Measurements from ENCODE around the gene ADAM11. TPM values are rescaled to one million over a fixed set of nuclear protein-coding genes. Genes with fewer than 3 reads are reported as not detected.

Gene ADAM11
- total and polyA plus RNA-seq, 2 of the 8 experiments (the other 6 are each of a cell fraction or from before 2014, with no cell fraction given), result 2.3 to 2.9 TPM

DNA sequence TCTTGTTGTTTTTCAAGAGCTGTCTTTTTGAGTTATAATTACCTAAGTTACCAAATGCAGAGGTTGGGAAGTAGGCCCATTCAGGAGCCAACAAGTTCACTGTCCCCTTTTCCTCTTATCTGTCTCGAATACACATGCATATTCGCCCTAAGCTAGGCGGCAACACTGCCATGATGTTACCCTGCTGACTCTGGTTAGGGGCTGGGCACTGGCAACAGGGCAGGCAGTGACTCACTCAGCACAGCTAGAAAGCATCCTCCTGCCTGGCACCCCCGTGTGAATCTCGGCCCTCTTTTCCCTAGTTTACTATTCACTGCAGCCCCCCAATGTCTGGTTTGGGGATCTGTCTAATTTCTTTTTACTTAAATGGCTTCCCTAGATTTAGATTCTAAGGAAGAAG, 36.5 kb upstream of the ADAM11 start (continued):
- TF ChIP-seq, protein P1, sequence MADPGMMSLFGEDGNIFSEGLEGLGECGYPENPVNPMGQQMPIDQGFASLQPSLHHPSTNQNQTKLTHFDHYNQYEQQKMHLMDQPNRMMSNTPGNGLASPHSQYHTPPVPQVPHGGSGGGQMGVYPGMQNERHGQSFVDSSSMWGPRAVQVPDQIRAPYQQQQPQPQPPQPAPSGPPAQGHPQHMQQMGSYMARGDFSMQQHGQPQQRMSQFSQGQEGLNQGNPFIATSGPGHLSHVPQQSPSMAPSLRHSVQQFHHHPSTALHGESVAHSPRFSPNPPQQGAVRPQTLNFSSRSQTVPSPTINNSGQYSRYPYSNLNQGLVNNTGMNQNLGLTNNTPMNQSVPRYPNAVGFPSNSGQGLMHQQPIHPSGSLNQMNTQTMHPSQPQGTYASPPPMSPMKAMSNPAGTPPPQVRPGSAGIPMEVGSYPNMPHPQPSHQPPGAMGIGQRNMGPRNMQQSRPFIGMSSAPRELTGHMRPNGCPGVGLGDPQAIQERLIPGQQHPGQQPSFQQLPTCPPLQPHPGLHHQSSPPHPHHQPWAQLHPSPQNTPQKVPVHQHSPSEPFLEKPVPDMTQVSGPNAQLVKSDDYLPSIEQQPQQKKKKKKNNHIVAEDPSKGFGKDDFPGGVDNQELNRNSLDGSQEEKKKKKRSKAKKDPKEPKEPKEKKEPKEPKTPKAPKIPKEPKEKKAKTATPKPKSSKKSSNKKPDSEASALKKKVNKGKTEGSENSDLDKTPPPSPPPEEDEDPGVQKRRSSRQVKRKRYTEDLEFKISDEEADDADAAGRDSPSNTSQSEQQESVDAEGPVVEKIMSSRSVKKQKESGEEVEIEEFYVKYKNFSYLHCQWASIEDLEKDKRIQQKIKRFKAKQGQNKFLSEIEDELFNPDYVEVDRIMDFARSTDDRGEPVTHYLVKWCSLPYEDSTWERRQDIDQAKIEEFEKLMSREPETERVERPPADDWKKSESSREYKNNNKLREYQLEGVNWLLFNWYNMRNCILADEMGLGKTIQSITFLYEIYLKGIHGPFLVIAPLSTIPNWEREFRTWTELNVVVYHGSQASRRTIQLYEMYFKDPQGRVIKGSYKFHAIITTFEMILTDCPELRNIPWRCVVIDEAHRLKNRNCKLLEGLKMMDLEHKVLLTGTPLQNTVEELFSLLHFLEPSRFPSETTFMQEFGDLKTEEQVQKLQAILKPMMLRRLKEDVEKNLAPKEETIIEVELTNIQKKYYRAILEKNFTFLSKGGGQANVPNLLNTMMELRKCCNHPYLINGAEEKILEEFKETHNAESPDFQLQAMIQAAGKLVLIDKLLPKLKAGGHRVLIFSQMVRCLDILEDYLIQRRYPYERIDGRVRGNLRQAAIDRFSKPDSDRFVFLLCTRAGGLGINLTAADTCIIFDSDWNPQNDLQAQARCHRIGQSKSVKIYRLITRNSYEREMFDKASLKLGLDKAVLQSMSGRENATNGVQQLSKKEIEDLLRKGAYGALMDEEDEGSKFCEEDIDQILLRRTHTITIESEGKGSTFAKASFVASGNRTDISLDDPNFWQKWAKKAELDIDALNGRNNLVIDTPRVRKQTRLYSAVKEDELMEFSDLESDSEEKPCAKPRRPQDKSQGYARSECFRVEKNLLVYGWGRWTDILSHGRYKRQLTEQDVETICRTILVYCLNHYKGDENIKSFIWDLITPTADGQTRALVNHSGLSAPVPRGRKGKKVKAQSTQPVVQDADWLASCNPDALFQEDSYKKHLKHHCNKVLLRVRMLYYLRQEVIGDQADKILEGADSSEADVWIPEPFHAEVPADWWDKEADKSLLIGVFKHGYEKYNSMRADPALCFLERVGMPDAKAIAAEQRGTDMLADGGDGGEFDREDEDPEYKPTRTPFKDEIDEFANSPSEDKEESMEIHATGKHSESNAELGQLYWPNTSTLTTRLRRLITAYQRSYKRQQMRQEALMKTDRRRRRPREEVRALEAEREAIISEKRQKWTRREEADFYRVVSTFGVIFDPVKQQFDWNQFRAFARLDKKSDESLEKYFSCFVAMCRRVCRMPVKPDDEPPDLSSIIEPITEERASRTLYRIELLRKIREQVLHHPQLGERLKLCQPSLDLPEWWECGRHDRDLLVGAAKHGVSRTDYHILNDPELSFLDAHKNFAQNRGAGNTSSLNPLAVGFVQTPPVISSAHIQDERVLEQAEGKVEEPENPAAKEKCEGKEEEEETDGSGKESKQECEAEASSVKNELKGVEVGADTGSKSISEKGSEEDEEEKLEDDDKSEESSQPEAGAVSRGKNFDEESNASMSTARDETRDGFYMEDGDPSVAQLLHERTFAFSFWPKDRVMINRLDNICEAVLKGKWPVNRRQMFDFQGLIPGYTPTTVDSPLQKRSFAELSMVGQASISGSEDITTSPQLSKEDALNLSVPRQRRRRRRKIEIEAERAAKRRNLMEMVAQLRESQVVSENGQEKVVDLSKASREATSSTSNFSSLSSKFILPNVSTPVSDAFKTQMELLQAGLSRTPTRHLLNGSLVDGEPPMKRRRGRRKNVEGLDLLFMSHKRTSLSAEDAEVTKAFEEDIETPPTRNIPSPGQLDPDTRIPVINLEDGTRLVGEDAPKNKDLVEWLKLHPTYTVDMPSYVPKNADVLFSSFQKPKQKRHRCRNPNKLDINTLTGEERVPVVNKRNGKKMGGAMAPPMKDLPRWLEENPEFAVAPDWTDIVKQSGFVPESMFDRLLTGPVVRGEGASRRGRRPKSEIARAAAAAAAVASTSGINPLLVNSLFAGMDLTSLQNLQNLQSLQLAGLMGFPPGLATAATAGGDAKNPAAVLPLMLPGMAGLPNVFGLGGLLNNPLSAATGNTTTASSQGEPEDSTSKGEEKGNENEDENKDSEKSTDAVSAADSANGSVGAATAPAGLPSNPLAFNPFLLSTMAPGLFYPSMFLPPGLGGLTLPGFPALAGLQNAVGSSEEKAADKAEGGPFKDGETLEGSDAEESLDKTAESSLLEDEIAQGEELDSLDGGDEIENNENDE (IDR thresholded peaks at IDR 0.05; ENCODE audit: insufficient replicate concordance, low read length), result no peak
- TF ChIP-seq SAP30 (IDR thresholded peaks at IDR 0.05; ENCODE audit: insufficient read depth, insufficient replicate concordance, low read length) (no peak), TCF12 (IDR thresholded peaks at IDR 0.05; ENCODE audit: low read depth, low read length) (no peak), KDM1A (IDR thresholded peaks at IDR 0.05; ENCODE audit: borderline replicate concordance, low read length) (no peak), GTF2F1 (IDR thresholded peaks at IDR 0.05; ENCODE audit: borderline replicate concordance, low read depth, low read length) (no peak), HDAC2 (IDR thresholded peaks at IDR 0.05; ENCODE audit: borderline replicate concordance in 1 of 2, low read depth in 2 of 2, low read length in 2 of 2) (no peak), FOSL1 (IDR thresholded peaks at IDR 0.05; ENCODE audit: insufficient read depth, low read depth, low read length) (no peak), SIX5 (IDR thresholded peaks at IDR 0.05; ENCODE audit: low read depth, low read length) (no peak), POLR2AphosphoS5 (IDR thresholded peaks at IDR 0.05; ENCODE audit: low read depth, low read length) (no peak), GABPA (IDR thresholded peaks at IDR 0.05; ENCODE audit: borderline replicate concordance, insufficient read depth, low read length) (no peak), SUZ12 (IDR thresholded peaks at IDR 0.05; ENCODE audit: low read length) (no peak)

Measured in H1 (cell line).